SK-N-SH (cell line): ENCODE data around the gene EFCAB12. TPM values are rescaled to one million over a fixed set of nuclear protein-coding genes. Genes with fewer than 3 reads are reported as not detected.
"Not testable (repeated sequence)": the region's sequence is repeated elsewhere in the genome, so short reads cannot be mapped to it uniquely, and the experiment has no call there.

Experiments
- CTCF ChIA-PET: fragments of 300-600, 350-600 bp; formaldehyde crosslinking; extraction: SDS; loops from one replicate; lab custom pipeline; 2021; lab: Yijun Ruan, JAX
- POLR2A ChIA-PET: fragments of 350-600 bp; sonication (Branson Sonifier 250); formaldehyde crosslinking; extraction: SDS; loops from one replicate; lab custom pipeline; 2020; ENCODE audit warnings: antibody characterized with exemption, inconsistent platforms; lab: Yijun Ruan, JAX
- DNase-seq: peaks from one replicate; pipeline ENCODE4 v3.0.0; 2012
- H2AFZ ChIP-seq: fragments of 200-600 bp; sonication (generic); 2 replicates; pipeline ENCODE4 v1.8.1; 2016; ENCODE audit warnings: antibody characterized with exemption, mild to moderate bottlenecking, low read depth
- H3F3A ChIP-seq: fragments of 200-600 bp; sonication (generic); replicated peaks from 2 replicates; pipeline ENCODE3; 2016; ENCODE audit warnings: antibody characterized with exemption, mild to moderate bottlenecking; ENCODE audit not compliant: insufficient read depth
- H3K27ac ChIP-seq, 2 experiments: fragments of 200-500 bp in 1 of 2; fragments of 200-600 bp in 1 of 2; sonication (Bioruptor generic) in 1 of 2; sonication (generic), shearing (Covaris generic) in 1 of 2; 2 replicates each; pipeline versions ENCODE4 v1.5.1 to v1.6.1; 2014 to 2016; ENCODE audit warnings: low read depth in 2 of 2, inconsistent platforms in 1 of 2, low read length in 1 of 2, mild to moderate bottlenecking in 1 of 2, mixed read lengths in 1 of 2
- H3K27me3 ChIP-seq: fragments of 200-600 bp; sonication (generic), shearing (Covaris generic); 2 replicates; pipeline ENCODE4 v1.6.1; 2016; ENCODE audit warnings: mixed run types; ENCODE audit not compliant: insufficient read depth
- H3K36me3 ChIP-seq, 2 experiments: fragments of 200-500 bp in 1 of 2; fragments of 200-600 bp in 1 of 2; sonication (Bioruptor generic) in 1 of 2; sonication (generic) in 1 of 2; replicated peaks in 1 of 2; 2 replicates each; pipeline versions ENCODE3 to v1.5.1; 2014 to 2016; ENCODE audit warnings: low read length in 1 of 2, mild to moderate bottlenecking in 1 of 2; ENCODE audit not compliant: insufficient read depth in 2 of 2, control insufficient read depth in 1 of 2
- H3K4me1 ChIP-seq, 2 experiments: fragments of 200-500 bp in 1 of 2; fragments of 200-600 bp in 1 of 2; sonication (Bioruptor generic) in 1 of 2; sonication (generic), shearing (Covaris generic) in 1 of 2; 2 replicates each; pipeline versions ENCODE4 v1.5.1 to v1.6.1; 2014 to 2016; ENCODE audit warnings: low read depth in 1 of 2, low read length in 1 of 2, mixed run types in 1 of 2; ENCODE audit not compliant: insufficient read depth in 2 of 2, control insufficient read depth in 1 of 2
- H3K4me2 ChIP-seq: fragments of 200-600 bp; sonication (generic), shearing (Covaris generic); 2 replicates; pipeline ENCODE4 v1.6.1; 2017; ENCODE audit warnings: mixed run types
- H3K4me3 ChIP-seq, 2 experiments: fragments of 200-500 bp in 1 of 2; fragments of 200-600 bp in 1 of 2; sonication (Bioruptor generic) in 1 of 2; sonication (generic), shearing (Covaris generic) in 1 of 2; 2 replicates each; pipeline versions ENCODE4 v1.5.1 to v1.8.1; 2014 to 2016; ENCODE audit warnings: low read depth in 2 of 2, inconsistent platforms in 1 of 2, low read length in 1 of 2, mild to moderate bottlenecking in 1 of 2, mixed read lengths in 1 of 2, moderate library complexity in 1 of 2
- H3K79me2 ChIP-seq: fragments of 200-600 bp; sonication (generic); 2 replicates; pipeline ENCODE4 v1.8.1; 2017; ENCODE audit warnings: mild to moderate bottlenecking; ENCODE audit not compliant: insufficient read depth
- H3K9ac ChIP-seq: fragments of 200-600 bp; sonication (generic); 2 replicates; pipeline ENCODE4 v1.6.1; 2017; ENCODE audit warnings: mixed run types
- H3K9me2 ChIP-seq: fragments of 200-600 bp; sonication (generic); 2 replicates; pipeline ENCODE4 v1.6.1; 2017; ENCODE audit warnings: mixed run types
- H3K9me3 ChIP-seq: fragments of 200-600 bp; sonication (generic); 2 replicates; pipeline ENCODE4 v1.6.1; 2017; ENCODE audit warnings: mixed run types, mild to moderate bottlenecking, moderate library complexity
- H4K20me1 ChIP-seq: fragments of 200-600 bp; sonication (generic); 2 replicates; pipeline ENCODE4 v1.6.1; 2017; ENCODE audit warnings: mild to moderate bottlenecking, mixed run types; ENCODE audit not compliant: insufficient read depth
- GABPA ChIP-seq: IDR thresholded peaks from 2 replicates; pipeline ENCODE4 v1.4.0; 2012; ENCODE audit warnings: low read depth, mild to moderate bottlenecking
- IRF3 ChIP-seq: fragments of 150-350 bp; IDR thresholded peaks from 2 replicates; pipeline ENCODE4 v1.6.1; 2016; ENCODE audit warnings: mild to moderate bottlenecking, low read depth, low read length
- MXI1 ChIP-seq: IDR thresholded peaks from 2 replicates; pipeline ENCODE4 v1.6.1; 2012; ENCODE audit warnings: mild to moderate bottlenecking, low read depth, low read length, improper control_type of control experiment
- RCOR1 ChIP-seq: fragments of 150-350 bp; IDR thresholded peaks from 2 replicates; pipeline ENCODE4 v1.6.1; 2017; ENCODE audit warnings: antibody characterized with exemption, low read length
- SMC3 ChIP-seq: IDR thresholded peaks from 2 replicates; pipeline ENCODE4 v1.6.1; 2012; ENCODE audit warnings: low read depth, low read length, improper control_type of control experiment
- YY1 ChIP-seq: IDR thresholded peaks from 2 replicates; pipeline ENCODE4 v1.4.0; 2012; ENCODE audit warnings: low read depth, mild to moderate bottlenecking
- ZBTB33 ChIP-seq: IDR thresholded peaks from 2 replicates; pipeline ENCODE4 v1.4.0; 2012; ENCODE audit warnings: low read depth, borderline replicate concordance
- WGBS: methylation state at CpG from one replicate; pipeline ENCODE4 v1.1.6; 2017; ENCODE audit warnings: low lambda C conversion rate; 5-methylcytosine and 5-hydroxymethylcytosine counted together
- polyA plus RNA-seq, 3 experiments: library from polyadenylated mRNA; depleted of rRNA; stranded (reverse); fragments of >200 nt; gene quantifications; 2 replicates each; pipeline ENCODE4 v1.2.3, GENCODE V29; 2012
- TF ChIP-seq, protein P1 (sequence below): IDR thresholded peaks from 2 replicates; pipeline ENCODE4; 2012
- TF ChIP-seq, protein P2 (sequence below): fragments of 200-600 bp; sonication (generic); IDR thresholded peaks from 2 replicates; pipeline ENCODE4 v1.6.1; 2017; ENCODE audit warnings: antibody characterized with exemption, mild to moderate bottlenecking, moderate library complexity
- TF ChIP-seq, protein P3 (sequence below): IDR thresholded peaks from 2 replicates; pipeline ENCODE4 v1.4.0; 2012; ENCODE audit warnings: low read depth, borderline replicate concordance
- TF ChIP-seq, protein P4 (sequence below): IDR thresholded peaks from 2 replicates; pipeline ENCODE4 v1.4.0; 2012; ENCODE audit warnings: low read depth
- TF ChIP-seq, protein P5 (sequence below): IDR thresholded peaks from 2 replicates; pipeline ENCODE4 v1.6.1; 2012; ENCODE audit warnings: mild to moderate bottlenecking, low read depth, low read length, moderate library complexity

EFCAB12 gene
- polyA plus RNA-seq, 1 of the 3 experiments (the other 2 are of a cell fraction) = 0.38 TPM

- peak overlapping the region; percentile 100 for H2AFZ ChIP-seq
- H3K9me3 ChIP-seq = no peaks in the 10 kb centered on the region
- TF ChIP-seq, protein P1, sequence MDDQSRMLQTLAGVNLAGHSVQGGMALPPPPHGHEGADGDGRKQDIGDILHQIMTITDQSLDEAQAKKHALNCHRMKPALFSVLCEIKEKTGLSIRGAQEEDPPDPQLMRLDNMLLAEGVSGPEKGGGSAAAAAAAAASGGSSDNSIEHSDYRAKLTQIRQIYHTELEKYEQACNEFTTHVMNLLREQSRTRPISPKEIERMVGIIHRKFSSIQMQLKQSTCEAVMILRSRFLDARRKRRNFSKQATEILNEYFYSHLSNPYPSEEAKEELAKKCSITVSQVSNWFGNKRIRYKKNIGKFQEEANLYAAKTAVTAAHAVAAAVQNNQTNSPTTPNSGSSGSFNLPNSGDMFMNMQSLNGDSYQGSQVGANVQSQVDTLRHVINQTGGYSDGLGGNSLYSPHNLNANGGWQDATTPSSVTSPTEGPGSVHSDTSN = no peak
- TF ChIP-seq GABPA (no peak), SMC3 (no peak), RCOR1 (no peak), YY1 (no peak), ZBTB33 (no peak), IRF3 (no peak), MXI1 (no peak)
- TF ChIP-seq, protein P2, sequence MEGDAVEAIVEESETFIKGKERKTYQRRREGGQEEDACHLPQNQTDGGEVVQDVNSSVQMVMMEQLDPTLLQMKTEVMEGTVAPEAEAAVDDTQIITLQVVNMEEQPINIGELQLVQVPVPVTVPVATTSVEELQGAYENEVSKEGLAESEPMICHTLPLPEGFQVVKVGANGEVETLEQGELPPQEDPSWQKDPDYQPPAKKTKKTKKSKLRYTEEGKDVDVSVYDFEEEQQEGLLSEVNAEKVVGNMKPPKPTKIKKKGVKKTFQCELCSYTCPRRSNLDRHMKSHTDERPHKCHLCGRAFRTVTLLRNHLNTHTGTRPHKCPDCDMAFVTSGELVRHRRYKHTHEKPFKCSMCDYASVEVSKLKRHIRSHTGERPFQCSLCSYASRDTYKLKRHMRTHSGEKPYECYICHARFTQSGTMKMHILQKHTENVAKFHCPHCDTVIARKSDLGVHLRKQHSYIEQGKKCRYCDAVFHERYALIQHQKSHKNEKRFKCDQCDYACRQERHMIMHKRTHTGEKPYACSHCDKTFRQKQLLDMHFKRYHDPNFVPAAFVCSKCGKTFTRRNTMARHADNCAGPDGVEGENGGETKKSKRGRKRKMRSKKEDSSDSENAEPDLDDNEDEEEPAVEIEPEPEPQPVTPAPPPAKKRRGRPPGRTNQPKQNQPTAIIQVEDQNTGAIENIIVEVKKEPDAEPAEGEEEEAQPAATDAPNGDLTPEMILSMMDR = no peak
- TF ChIP-seq, protein P3, sequence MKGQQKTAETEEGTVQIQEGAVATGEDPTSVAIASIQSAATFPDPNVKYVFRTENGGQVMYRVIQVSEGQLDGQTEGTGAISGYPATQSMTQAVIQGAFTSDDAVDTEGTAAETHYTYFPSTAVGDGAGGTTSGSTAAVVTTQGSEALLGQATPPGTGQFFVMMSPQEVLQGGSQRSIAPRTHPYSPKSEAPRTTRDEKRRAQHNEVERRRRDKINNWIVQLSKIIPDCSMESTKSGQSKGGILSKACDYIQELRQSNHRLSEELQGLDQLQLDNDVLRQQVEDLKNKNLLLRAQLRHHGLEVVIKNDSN = no peak
- TF ChIP-seq, protein P4, sequence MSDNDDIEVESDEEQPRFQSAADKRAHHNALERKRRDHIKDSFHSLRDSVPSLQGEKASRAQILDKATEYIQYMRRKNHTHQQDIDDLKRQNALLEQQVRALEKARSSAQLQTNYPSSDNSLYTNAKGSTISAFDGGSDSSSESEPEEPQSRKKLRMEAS = no peak
- TF ChIP-seq, protein P5, sequence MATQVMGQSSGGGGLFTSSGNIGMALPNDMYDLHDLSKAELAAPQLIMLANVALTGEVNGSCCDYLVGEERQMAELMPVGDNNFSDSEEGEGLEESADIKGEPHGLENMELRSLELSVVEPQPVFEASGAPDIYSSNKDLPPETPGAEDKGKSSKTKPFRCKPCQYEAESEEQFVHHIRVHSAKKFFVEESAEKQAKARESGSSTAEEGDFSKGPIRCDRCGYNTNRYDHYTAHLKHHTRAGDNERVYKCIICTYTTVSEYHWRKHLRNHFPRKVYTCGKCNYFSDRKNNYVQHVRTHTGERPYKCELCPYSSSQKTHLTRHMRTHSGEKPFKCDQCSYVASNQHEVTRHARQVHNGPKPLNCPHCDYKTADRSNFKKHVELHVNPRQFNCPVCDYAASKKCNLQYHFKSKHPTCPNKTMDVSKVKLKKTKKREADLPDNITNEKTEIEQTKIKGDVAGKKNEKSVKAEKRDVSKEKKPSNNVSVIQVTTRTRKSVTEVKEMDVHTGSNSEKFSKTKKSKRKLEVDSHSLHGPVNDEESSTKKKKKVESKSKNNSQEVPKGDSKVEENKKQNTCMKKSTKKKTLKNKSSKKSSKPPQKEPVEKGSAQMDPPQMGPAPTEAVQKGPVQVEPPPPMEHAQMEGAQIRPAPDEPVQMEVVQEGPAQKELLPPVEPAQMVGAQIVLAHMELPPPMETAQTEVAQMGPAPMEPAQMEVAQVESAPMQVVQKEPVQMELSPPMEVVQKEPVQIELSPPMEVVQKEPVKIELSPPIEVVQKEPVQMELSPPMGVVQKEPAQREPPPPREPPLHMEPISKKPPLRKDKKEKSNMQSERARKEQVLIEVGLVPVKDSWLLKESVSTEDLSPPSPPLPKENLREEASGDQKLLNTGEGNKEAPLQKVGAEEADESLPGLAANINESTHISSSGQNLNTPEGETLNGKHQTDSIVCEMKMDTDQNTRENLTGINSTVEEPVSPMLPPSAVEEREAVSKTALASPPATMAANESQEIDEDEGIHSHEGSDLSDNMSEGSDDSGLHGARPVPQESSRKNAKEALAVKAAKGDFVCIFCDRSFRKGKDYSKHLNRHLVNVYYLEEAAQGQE = no peak
- TF ChIP-seq, all 33 proteins: peak for 0
- DNase-seq = peak; percentile 55
- H3K36me3 ChIP-seq = peaks cover 0 to 7% of the 10 kb centered on the region in 2 experiments
- no peaks in the 10 kb centered on the region for H3K27me3 ChIP-seq
- peaks cover 4% of the 10 kb centered on the region for H3F3A ChIP-seq
- peak overlapping the region; percentile 72 to 86; a peak in 3 of 4 replicates for H3K27ac ChIP-seq
- peak overlapping the region; percentile 95 for H3K9ac ChIP-seq
- H4K20me1 ChIP-seq = peaks cover 38% of the 10 kb centered on the region
- ChIA-PET POLR2A (no interaction called here), CTCF (interaction anchor here (0.6 to 1.7 kb wide), 8 partner anchors 10 to 84 kb away, joined by 3 to 10 read pairs (median 3); a partner anchor contains a TSS)
- peak overlapping the region; percentile 94 for H3K4me2 ChIP-seq
- H3K4me1 ChIP-seq = peaks cover 5 to 10% of the 10 kb centered on the region in 2 experiments; a peak in 1 of 4 replicates
- H3K9me2 ChIP-seq = no peaks in the 10 kb centered on the region
- H3K79me2 ChIP-seq = peaks cover 46% of the 10 kb centered on the region
- WGBS = 0% methylated on average over 9 of the region's 18 CpGs
- H3K4me3 ChIP-seq = peak overlapping the region; percentile 65 to 90
Measured at GRCh38 chr3:129398803-129399144, 29.7 kb downstream of the EFCAB12 start.

DNA sequence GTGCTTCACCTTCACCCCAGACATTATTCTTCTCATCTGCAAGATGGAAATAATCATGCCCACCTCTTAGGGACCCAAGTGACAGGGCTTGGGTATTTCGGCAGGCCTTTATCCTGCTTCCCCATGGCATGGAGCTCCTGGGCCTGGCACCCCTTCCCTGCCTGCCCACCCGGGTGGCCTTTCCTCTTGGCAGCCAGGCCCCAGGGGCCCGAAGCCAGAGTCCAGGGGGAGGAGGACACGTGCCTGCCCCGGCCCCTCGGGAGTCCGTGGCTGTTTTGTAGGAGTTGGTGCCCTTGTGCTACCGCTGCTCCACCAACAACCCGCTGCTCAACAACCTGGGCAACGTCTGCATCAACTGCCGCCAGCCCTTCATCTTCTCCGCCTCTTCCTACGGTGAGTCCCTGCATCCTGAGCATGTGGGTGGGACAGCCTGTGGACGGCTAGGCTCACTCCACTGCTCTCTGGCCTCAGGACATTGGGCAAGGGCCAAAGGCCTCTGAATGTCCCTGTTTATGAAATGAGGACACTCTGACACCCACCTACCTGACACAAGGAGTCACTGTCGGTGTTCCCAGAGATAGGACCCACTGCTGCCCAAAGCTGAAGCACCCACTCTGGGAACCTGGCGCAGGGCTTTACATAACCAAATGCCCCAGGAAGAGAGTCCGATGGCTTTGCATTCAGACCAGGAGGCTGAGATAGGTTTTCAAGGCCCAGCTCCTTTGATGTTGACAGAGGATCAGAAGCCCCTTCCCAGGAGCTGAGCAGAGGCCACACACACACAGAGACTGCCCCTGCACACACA is 34.5 kb downstream of the EFCAB12 start:
- H3K27ac ChIP-seq, H3K4me3 ChIP-seq, H3F3A ChIP-seq, H3K27me3 ChIP-seq, POLR2A ChIA-PET, DNase-seq, CTCF ChIA-PET, H3K9me2 ChIP-seq, H3K9me3 ChIP-seq, H2AFZ ChIP-seq, H3K4me2 ChIP-seq, H3K9ac ChIP-seq: not testable (repeated sequence)
- peaks cover 38% of the 10 kb centered on the region for H4K20me1 ChIP-seq
- H3K36me3 ChIP-seq = peaks cover 12 to 33% of the 10 kb centered on the region in 2 experiments
- peaks cover 46% of the 10 kb centered on the region for H3K79me2 ChIP-seq
- WGBS = 94% methylated on average over 6 of the region's 17 CpGs
- H3K4me1 ChIP-seq = peaks cover 5 to 10% of the 10 kb centered on the region in 2 experiments; a peak in 1 of 4 replicates
